ENCODE results near the gene KLHL29. TPM values are rescaled to one million over a fixed set of nuclear protein-coding genes. Genes with fewer than 3 reads are reported as not detected.

KLHL29 gene
- total RNA-seq, 3 donors from 2014 or later, result 2.6 to 13.0 (median 5.5) TPM

DNA sequence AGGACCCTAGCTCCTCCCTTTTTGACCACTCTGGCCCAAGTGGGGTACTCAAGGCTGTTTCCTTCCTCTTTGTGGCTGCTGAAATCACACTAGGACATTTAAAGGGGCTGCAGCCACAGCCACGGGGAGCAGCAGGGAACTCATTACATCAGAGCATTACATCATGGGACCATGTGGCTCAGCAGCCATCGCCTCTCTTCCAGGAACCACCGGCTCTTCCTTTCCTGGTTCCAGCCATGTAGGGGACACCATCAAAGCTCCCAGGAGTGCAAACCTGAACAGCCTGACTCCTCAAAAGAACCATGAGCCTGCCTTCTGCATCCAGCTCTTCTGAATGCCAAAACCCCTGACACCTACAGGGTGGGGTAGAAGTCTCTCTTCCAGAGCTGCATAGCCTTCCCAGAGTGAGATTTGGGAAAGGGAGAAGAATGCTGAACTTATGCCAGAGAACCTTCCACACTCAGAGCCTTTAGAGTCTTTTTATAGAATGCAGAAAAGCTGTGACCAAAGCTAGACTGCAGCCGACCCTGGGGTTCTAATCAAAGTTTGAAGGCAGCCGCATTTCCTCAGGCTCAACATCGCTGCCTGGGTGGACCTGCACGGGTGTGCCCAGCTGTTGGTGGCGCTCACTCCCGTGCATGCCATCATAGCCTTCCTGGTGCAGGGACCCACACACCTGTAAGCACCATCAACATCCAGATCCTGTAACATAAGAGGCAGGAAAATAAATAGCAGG is 121.7 kb downstream of the KLHL29 start:
- DNase-seq (peak in 1 of 3 donors; percentile 15), ATAC-seq (no peak)
- H3K9me3 ChIP-seq, result no peaks in the 10 kb centered on the region
- TF ChIP-seq, protein P1, sequence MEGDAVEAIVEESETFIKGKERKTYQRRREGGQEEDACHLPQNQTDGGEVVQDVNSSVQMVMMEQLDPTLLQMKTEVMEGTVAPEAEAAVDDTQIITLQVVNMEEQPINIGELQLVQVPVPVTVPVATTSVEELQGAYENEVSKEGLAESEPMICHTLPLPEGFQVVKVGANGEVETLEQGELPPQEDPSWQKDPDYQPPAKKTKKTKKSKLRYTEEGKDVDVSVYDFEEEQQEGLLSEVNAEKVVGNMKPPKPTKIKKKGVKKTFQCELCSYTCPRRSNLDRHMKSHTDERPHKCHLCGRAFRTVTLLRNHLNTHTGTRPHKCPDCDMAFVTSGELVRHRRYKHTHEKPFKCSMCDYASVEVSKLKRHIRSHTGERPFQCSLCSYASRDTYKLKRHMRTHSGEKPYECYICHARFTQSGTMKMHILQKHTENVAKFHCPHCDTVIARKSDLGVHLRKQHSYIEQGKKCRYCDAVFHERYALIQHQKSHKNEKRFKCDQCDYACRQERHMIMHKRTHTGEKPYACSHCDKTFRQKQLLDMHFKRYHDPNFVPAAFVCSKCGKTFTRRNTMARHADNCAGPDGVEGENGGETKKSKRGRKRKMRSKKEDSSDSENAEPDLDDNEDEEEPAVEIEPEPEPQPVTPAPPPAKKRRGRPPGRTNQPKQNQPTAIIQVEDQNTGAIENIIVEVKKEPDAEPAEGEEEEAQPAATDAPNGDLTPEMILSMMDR (IDR thresholded peaks at IDR 0.05), result no peak
- H3K4me1 ChIP-seq (ENCODE audit: low read depth), result no peaks in the 10 kb centered on the region
- no peaks in the 10 kb centered on the region for H3K36me3 ChIP-seq (ENCODE audit: low read depth)
- H3K4me3 ChIP-seq, result no peak overlapping the region
- intact Hi-C loops (cut with DNase I, micrococcal nuclease), result no loop called here

DNA sequence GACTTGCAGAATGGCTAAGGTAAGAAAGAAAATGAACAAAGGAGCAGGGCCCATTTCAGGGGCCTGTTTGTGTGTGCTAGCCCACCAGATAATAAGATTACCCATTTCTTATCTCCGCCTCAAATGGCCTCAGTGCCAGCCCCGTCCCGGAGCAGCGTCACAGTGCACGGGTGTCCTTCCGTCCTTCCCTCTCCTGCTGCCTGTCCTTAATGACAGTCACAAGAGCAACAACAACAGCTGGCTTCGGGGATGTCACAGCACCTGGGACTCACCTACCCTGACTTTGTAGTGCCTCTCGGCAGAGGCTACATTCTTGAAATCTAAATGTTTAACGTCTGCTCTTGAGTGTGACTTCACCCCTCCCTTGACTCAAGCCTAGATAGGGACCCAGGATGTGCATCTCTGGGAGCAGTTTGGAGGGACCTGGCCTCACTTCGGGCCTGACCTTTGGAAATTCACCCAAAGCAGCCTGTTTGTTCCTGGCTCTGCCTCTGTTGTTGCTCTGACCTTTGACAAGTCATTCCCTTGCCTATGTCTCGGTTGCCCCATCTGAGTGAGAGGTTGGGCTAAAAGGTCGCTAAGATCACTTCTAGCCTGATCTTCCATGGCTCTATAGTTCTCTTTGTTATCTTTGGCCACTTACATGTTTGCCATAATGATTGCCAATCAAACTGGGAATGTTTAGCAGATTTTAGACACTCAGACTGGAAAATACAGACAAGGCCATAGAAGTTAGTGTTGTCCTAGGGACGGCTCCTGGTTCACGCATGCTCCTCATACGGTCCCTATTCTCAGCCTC is 122.5 kb downstream of the KLHL29 start:
- DNase-seq, result peak in 1 of 3 donors; percentile 18
- no peaks in the 10 kb centered on the region for H3K9me3 ChIP-seq
- H3K36me3 ChIP-seq (ENCODE audit: low read depth), result no peaks in the 10 kb centered on the region
- ATAC-seq, result no peak
- no peak overlapping the region for H3K4me3 ChIP-seq
- H3K4me1 ChIP-seq (ENCODE audit: low read depth), result no peaks in the 10 kb centered on the region
- intact Hi-C loops (cut with DNase I, micrococcal nuclease), result no loop called here
- TF ChIP-seq, protein P1 (IDR thresholded peaks at IDR 0.05), result no peak

DNA sequence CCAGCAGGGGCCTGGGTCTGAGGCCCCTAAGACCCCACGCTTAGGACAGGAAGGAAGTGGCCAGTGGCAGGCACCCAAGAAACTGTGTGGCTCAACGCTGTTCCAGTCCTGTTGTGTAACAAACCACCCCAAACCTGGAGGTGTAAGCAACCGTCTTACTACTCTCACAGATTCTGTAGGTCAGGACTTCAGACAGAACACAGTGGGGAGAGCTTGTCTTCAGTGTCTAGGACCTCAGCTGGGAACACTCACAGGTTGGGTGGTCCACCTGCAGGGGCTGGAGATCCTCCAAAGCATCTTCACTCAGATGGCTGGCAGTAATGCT is 123.0 kb downstream of the KLHL29 start:
- Histone ChIP-seq H3K4me3 (no peak overlapping the region), H3K36me3 (ENCODE audit: low read depth) (no peaks in the 10 kb centered on the region), H3K9me3 (no peaks in the 10 kb centered on the region), H3K4me1 (ENCODE audit: low read depth) (no peaks in the 10 kb centered on the region)
- peak in 1 of 3 donors; percentile 13 for DNase-seq
- intact Hi-C loops (cut with DNase I, micrococcal nuclease), result no loop called here
- no peak for ATAC-seq
- TF ChIP-seq, protein P1 (IDR thresholded peaks at IDR 0.05), result no peak

DNA sequence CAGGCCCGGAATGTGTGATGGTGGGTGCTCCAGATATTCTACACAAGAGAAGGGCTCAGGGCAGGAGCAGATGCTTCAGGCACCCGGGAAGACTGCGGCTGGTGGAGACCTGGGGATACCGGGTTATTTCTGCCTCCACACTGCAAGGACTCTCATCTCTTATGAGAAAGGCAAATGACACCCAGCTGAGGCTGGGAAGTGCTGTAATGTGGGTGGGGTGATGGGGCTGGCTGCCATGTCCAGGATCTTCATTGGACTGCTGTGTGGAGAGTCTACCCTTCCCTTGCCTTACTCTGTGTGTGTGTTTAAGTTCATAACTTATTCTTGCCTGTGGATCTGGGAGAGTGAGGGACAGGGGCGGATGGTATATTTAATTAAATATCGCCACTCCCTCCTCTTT is 124.1 kb downstream of the KLHL29 start:
- ATAC-seq, result no peak
- Histone ChIP-seq H3K4me1 (ENCODE audit: low read depth) (no peaks in the 10 kb centered on the region), H3K36me3 (ENCODE audit: low read depth) (no peaks in the 10 kb centered on the region), H3K9me3 (no peaks in the 10 kb centered on the region), H3K4me3 (no peak overlapping the region)
- DNase-seq, result peak in 1 of 3 donors; percentile 5
- intact Hi-C loops (cut with DNase I, micrococcal nuclease), result no loop called here
- TF ChIP-seq, protein P1 (IDR thresholded peaks at IDR 0.05), result no peak

DNA sequence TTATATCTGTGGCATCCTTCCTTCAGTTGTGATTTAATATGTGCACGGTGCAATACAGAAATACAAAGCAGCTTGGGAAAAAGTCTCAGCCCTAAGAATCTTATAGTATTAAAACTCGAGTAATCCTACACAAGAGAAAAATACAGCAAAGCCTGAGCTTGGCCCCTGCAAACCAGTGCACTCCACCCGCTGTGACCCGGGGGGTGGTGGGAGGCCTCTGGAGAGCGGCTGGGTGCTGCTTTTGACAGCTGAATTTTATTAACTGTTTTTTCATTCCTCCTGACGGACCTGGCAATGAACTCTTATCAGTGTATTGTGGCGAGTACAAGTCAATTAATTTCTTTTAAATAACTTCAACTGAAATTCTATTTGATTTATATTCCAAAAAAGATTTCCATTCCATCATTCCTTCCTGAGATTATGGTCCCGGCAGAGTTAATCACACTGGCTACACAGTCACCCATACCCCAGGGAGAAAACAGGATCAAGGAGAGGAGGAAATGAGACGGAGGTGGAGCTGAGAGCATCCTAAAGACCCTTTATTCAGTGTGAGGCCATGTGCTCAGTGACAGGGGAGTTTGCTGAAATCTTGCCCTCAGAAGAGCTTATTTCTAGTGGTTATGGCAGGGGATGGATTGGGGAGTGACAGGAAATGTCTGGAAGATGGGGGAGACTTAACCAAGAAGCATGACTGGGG is 124.8 kb downstream of the KLHL29 start:
- DNase-seq (peak in 1 of 3 donors; percentile 17), ATAC-seq (no peak)
- H3K4me3 ChIP-seq, result no peak overlapping the region
- no peaks in the 10 kb centered on the region for H3K36me3 ChIP-seq (ENCODE audit: low read depth)
- intact Hi-C loops (cut with DNase I, micrococcal nuclease), result no loop called here
- no peaks in the 10 kb centered on the region for H3K4me1 ChIP-seq (ENCODE audit: low read depth)
- H3K9me3 ChIP-seq, result no peaks in the 10 kb centered on the region
- TF ChIP-seq, protein P1 (IDR thresholded peaks at IDR 0.05), result no peak
